NCI-H146 treated with DMSO at 0.1 percent for 48 hours (cell line): Measurements from ENCODE around the gene DHFR2.
"Not testable (repeated sequence)": the region's sequence is repeated elsewhere in the genome, so short reads cannot be mapped to it uniquely, and the experiment has no call there.

Source experiments
- DNase-seq: peaks from one replicate; lab custom pipeline; 2025; ENCODE audit not compliant: unreplicated experiment; lab: John Stamatoyannopoulos, UW

Gene DHFR2

GRCh38 chr3:94065819-94066480 is 3.2 kb upstream of the DHFR2 start:
- DNase-seq, result no peak

GRCh38 chr3:94065122-94065521 is 2.4 kb upstream of the DHFR2 start:
- DNase-seq, result no peak

- DNase-seq, result no peak
Measured at GRCh38 chr3:94064243-94064860, 1.6 kb upstream of the DHFR2 start.

- DNase-seq, result no peak
Measured at GRCh38 chr3:94063496-94064119, 892 bp upstream of the DHFR2 start.

- no peak for DNase-seq
Measured at GRCh38 chr3:94061297-94061696, 1.4 kb downstream of the DHFR2 start.

- no peak for DNase-seq
Measured at GRCh38 chr3:94050546-94050945, 12.2 kb downstream of the DHFR2 start.

GRCh38 chr3:94049267-94049666 is 13.4 kb downstream of the DHFR2 start:
- DNase-seq, result no peak

GRCh38 chr3:94046533-94046932 is 16.2 kb downstream of the DHFR2 start:
- no peak for DNase-seq

GRCh38 chr3:94044100-94044936 is 18.4 kb downstream of the DHFR2 start:
- not testable (repeated sequence) for DNase-seq

- DNase-seq, result no peak
Measured at GRCh38 chr3:94043285-94043684, 19.4 kb downstream of the DHFR2 start.

GRCh38 chr3:94036909-94037507 is 25.7 kb downstream of the DHFR2 start:
- DNase-seq, result no peak

GRCh38 chr3:94028093-94028837 is 34.5 kb downstream of the DHFR2 start, which contains the start of gene STX19:
TSS of gene STX19 (minus strand) at chr3:94028597. CDS start at chr3:94015269, 13,328 bp downstream.
- DNase-seq, result peak; percentile 84

- no peak for DNase-seq
Measured at GRCh38 chr3:94026623-94027022, 36.1 kb downstream of the DHFR2 start.

GRCh38 chr3:94024385-94024784 is 38.3 kb downstream of the DHFR2 start:
- DNase-seq, result no peak

- DNase-seq, result no peak
Measured at GRCh38 chr3:94020293-94020692, 42.4 kb downstream of the DHFR2 start.

- DNase-seq, result no peak
Measured at GRCh38 chr3:94019659-94020058, 43.1 kb downstream of the DHFR2 start.

GRCh38 chr3:94015025-94015424 is 47.7 kb downstream of the DHFR2 start:
- no peak for DNase-seq

GRCh38 chr3:94012185-94012584 is 50.5 kb downstream of the DHFR2 start:
- no peak for DNase-seq

GRCh38 chr3:94011233-94011711 is 51.4 kb downstream of the DHFR2 start:
- no peak for DNase-seq

- DNase-seq, result peak; percentile 70
Measured at GRCh38 chr3:94009608-94010007, 53.1 kb downstream of the DHFR2 start.
